CD4-positive, alpha-beta T cell (primary cell): ENCODE results near the gene MAP2K3. TPM values are rescaled to one million over a fixed set of nuclear protein-coding genes. Genes with fewer than 3 reads are reported as not detected.
"Not testable (repeated sequence)": the region's sequence is repeated elsewhere in the genome, so short reads cannot be mapped to it uniquely, and the experiment has no call there.

ENCODE experiments used
- ATAC-seq: fragments of 200-7000 bp; cut with Tn5 transposase; one replicate; pipeline ENCODE4 v1.10.0; 2022; ENCODE audit warnings: mild to moderate bottlenecking; ENCODE audit not compliant: poor library complexity
- CTCF ChIA-PET: fragments of 350-600 bp; sonication (Branson Sonifier 250); formaldehyde crosslinking; loops from one replicate; lab custom pipeline; 2021; ENCODE audit warnings: antibody characterized with exemption, inconsistent platforms; lab: Charles Lee
- POLR2A ChIA-PET: fragments of 350-600 bp; sonication (Branson Sonifier 250); formaldehyde crosslinking; loops from one replicate; lab custom pipeline; 2021; ENCODE audit warnings: antibody characterized with exemption, inconsistent platforms; lab: Charles Lee
- DNase-seq, 14 experiments: peaks; one replicate each; pipeline ENCODE4 v3.0.0-alpha.2; 2013 to 2020; ENCODE audit warnings: mixed read lengths in 2 of 14
- H3K27ac ChIP-seq, 2 donors: one replicate each; pipeline versions ENCODE4 v1.5.1 to v1.7.0; 2013; ENCODE audit warnings: low read length in 2 of 2, low read depth in 1 of 2, mild to moderate bottlenecking in 1 of 2
- H3K27me3 ChIP-seq, 2 experiments: 1 replicate in 1 of 2; 2 replicates in 1 of 2; pipeline versions ENCODE4 v1.6.1 to v1.7.0; 2013; ENCODE audit warnings: low read length in 2 of 2, control low read depth in 1 of 2, mild to moderate bottlenecking in 1 of 2, moderate library complexity in 1 of 2; ENCODE audit not compliant: insufficient read depth in 2 of 2, control insufficient read depth in 1 of 2
- H3K36me3 ChIP-seq: one replicate; pipeline ENCODE4 v1.6.1; 2013; ENCODE audit warnings: low read length, control low read depth; ENCODE audit not compliant: insufficient read depth
- H3K4me1 ChIP-seq: one replicate; pipeline ENCODE4 v1.6.1; 2013; ENCODE audit warnings: low read length, control low read depth; ENCODE audit not compliant: insufficient read depth
- H3K4me3 ChIP-seq: one replicate; pipeline ENCODE4 v1.5.1; 2013; ENCODE audit warnings: mild to moderate bottlenecking, low read length, moderate library complexity
- H3K9me3 ChIP-seq, 2 experiments: 1 replicate in 1 of 2; 2 replicates in 1 of 2; pipeline versions ENCODE4 v1.6.1 to v1.7.0; 2013; ENCODE audit warnings: low read length in 2 of 2, mild to moderate bottlenecking in 2 of 2, control low read depth in 1 of 2, moderate library complexity in 1 of 2; ENCODE audit not compliant: control insufficient read depth in 1 of 2, insufficient read depth in 1 of 2
- H3K27ac Mint-ChIP-seq: one replicate; pipeline ENCODE4 v1.8.0; 2020; ENCODE audit warnings: mixed read lengths
- H3K27me3 Mint-ChIP-seq: one replicate; pipeline ENCODE4 v1.8.0; 2021; ENCODE audit warnings: mixed read lengths
- H3K36me3 Mint-ChIP-seq: one replicate; pipeline ENCODE4 v1.8.0; 2021; ENCODE audit warnings: low read depth, mixed read lengths
- H3K4me1 Mint-ChIP-seq: one replicate; pipeline ENCODE4 v1.8.0; 2021; ENCODE audit warnings: low read depth, mixed read lengths
- H3K4me3 Mint-ChIP-seq: one replicate; pipeline ENCODE4 v1.8.0; 2020; ENCODE audit warnings: mild to moderate bottlenecking, mixed read lengths
- H3K9me3 Mint-ChIP-seq: one replicate; pipeline ENCODE4 v1.8.0; 2020; ENCODE audit warnings: mixed read lengths
- CTCF ChIP-seq: fragments of 200-600 bp; IDR thresholded peaks from one replicate; pipeline ENCODE4 v1.8.0; 2022; ENCODE audit warnings: antibody characterized with exemption, mild to moderate bottlenecking
- intact Hi-C, 2 experiments: fragments of 100-400 bp; cut with DNase I in 1 of 2; cut with micrococcal nuclease in 1 of 2; formaldehyde crosslinking; loops; one replicate each; pipeline versions ENCODE4 v1.15.1 to v1.9.0; 2023 to 2025; cut with DNase I, micrococcal nuclease
- total RNA-seq, 174 experiments: library from RNA in 2 of 174; stranded (reverse) in 2 of 174; gene quantifications; one replicate each; pipeline ENCODE4 v1.2.3 and lab custom pipeline; 2021 to 2026

Gene MAP2K3
- total RNA-seq, 2 experiments from 2014 or later = 36.8 to 38.5 TPM

GRCh38 chr17:21330436-21331160 is 46.1 kb downstream of the MAP2K3 start:
- H3K9me3 Mint-ChIP-seq = peaks cover 4% of the 10 kb centered on the region
- H3K27me3 Mint-ChIP-seq = no peaks in the 10 kb centered on the region
- intact Hi-C loops = no loop called here
- no peak overlapping the region for H3K4me3 Mint-ChIP-seq
- DNase-seq = peak in 2 of 14 experiments; percentile 3 to 26
- no peaks in the 10 kb centered on the region for H3K36me3 Mint-ChIP-seq
- H3K4me1 ChIP-seq = no peaks in the 10 kb centered on the region
- H3K27ac ChIP-seq = no peak overlapping the region
- ChIA-PET POLR2A (no interaction called here), CTCF (no interaction called here)
- peaks cover 0 to 10% of the 10 kb centered on the region in 2 experiments for H3K9me3 ChIP-seq
- H3K4me1 Mint-ChIP-seq = no peaks in the 10 kb centered on the region
- TF ChIP-seq CTCF = no peak
- no peaks in the 10 kb centered on the region for H3K36me3 ChIP-seq
- no peak for ATAC-seq
- no peaks in the 10 kb centered on the region for H3K27me3 ChIP-seq
- no peak overlapping the region for H3K4me3 ChIP-seq
- no peak overlapping the region for H3K27ac Mint-ChIP-seq

GRCh38 chr17:21336541-21337294 is 52.2 kb downstream of the MAP2K3 start:
- POLR2A ChIA-PET = not testable (repeated sequence)

GRCh38 chr17:21337981-21338625 is 53.6 kb downstream of the MAP2K3 start:
- peaks cover 0 to 24% of the 10 kb centered on the region in 2 experiments for H3K9me3 ChIP-seq
- H3K4me1 ChIP-seq, intact Hi-C loops, ATAC-seq, CTCF ChIA-PET, H3K4me3 ChIP-seq, H3K36me3 ChIP-seq, POLR2A ChIA-PET, H3K27ac Mint-ChIP-seq, H3K27me3 Mint-ChIP-seq, H3K9me3 Mint-ChIP-seq, H3K27me3 ChIP-seq, H3K4me3 Mint-ChIP-seq, H3K36me3 Mint-ChIP-seq, H3K4me1 Mint-ChIP-seq, H3K27ac ChIP-seq: not testable (repeated sequence)
- DNase-seq = peak in 2 of 14 experiments; percentile 5 to 26

More at GRCh38 chr17:21336541-21337294, 52.2 kb downstream of the MAP2K3 start:
- CTCF ChIA-PET, H3K27ac ChIP-seq, H3K27ac Mint-ChIP-seq, intact Hi-C loops, H3K27me3 ChIP-seq, H3K4me1 Mint-ChIP-seq, H3K4me3 ChIP-seq, H3K27me3 Mint-ChIP-seq, ATAC-seq, H3K36me3 Mint-ChIP-seq, DNase-seq, H3K36me3 ChIP-seq, H3K4me1 ChIP-seq, H3K9me3 Mint-ChIP-seq, H3K4me3 Mint-ChIP-seq: not testable (repeated sequence)
- peaks cover 0 to 21% of the 10 kb centered on the region in 2 experiments for H3K9me3 ChIP-seq

GRCh38 chr17:21339011-21339410 is 54.5 kb downstream of the MAP2K3 start:
- no peak overlapping the region for H3K27ac Mint-ChIP-seq
- POLR2A ChIA-PET = no interaction called here
- H3K4me3 ChIP-seq = no peak overlapping the region
- no peaks in the 10 kb centered on the region for H3K4me1 ChIP-seq
- no peaks in the 10 kb centered on the region for H3K36me3 ChIP-seq
- H3K4me3 Mint-ChIP-seq = no peak overlapping the region
- no peak overlapping the region for H3K27ac ChIP-seq
- H3K4me1 Mint-ChIP-seq = no peaks in the 10 kb centered on the region
- no peaks in the 10 kb centered on the region for H3K27me3 ChIP-seq
- intact Hi-C loops = no loop called here
- CTCF ChIA-PET = no interaction called here
- ATAC-seq (no peak), DNase-seq (peak in 1 of 14 experiments; percentile 11)
- no peaks in the 10 kb centered on the region for H3K36me3 Mint-ChIP-seq
- H3K9me3 Mint-ChIP-seq = no peaks in the 10 kb centered on the region
- no peaks in the 10 kb centered on the region for H3K27me3 Mint-ChIP-seq
- peaks cover 0 to 28% of the 10 kb centered on the region in 2 experiments for H3K9me3 ChIP-seq
- no peak for TF ChIP-seq CTCF

- DNase-seq, POLR2A ChIA-PET, H3K27ac Mint-ChIP-seq, H3K27me3 Mint-ChIP-seq, H3K4me1 ChIP-seq, H3K36me3 ChIP-seq, H3K4me3 ChIP-seq, H3K36me3 Mint-ChIP-seq, intact Hi-C loops, CTCF ChIA-PET, H3K27ac ChIP-seq, H3K9me3 Mint-ChIP-seq, ATAC-seq, H3K4me3 Mint-ChIP-seq, H3K27me3 ChIP-seq, H3K4me1 Mint-ChIP-seq: not testable (repeated sequence)
- peaks cover 0 to 28% of the 10 kb centered on the region in 2 experiments for H3K9me3 ChIP-seq
These were observed 55.1 kb downstream of the MAP2K3 start for GRCh38 chr17:21339571-21339970.
